Caco-2 (cell line): ENCODE results near the gene ZNF467. TPM values are rescaled to one million over a fixed set of nuclear protein-coding genes. Genes with fewer than 3 reads are reported as not detected.
A peak's percentile ranks its signal among the peaks of the same experiment; 100 is the strongest.

Experiments
- BruUV-seq: library from RNA; stranded (reverse); fragments of 400-500 nt; replicated peaks from 2 replicates; lab custom pipeline; 2021; lab: Mats Ljungman, UMichigan
- CTCF ChIA-PET: fragments of 300-600 bp; sonication (Branson Sonifier 250); formaldehyde crosslinking; loops from one replicate; lab custom pipeline; 2022; ENCODE audit warnings: antibody characterized with exemption; lab: Charles Lee
- POLR2A ChIA-PET: fragments of 300-600 bp; sonication (Branson Sonifier 250); formaldehyde crosslinking; loops from one replicate; lab custom pipeline; 2022; ENCODE audit warnings: antibody characterized with exemption; lab: Charles Lee
- DNase-seq, 2 experiments: peaks; one replicate each; pipeline versions ENCODE4 v3.0.0 to v3.0.0-alpha.2; 2020 to 2022
- H3K27me3 ChIP-seq: replicated peaks from 2 replicates; pipeline ENCODE4 v1.6.0; 2011; ENCODE audit warnings: low read length; ENCODE audit not compliant: control insufficient read depth, insufficient read depth
- H3K36me3 ChIP-seq: 2 replicates; pipeline ENCODE4 v1.5.1; 2011; ENCODE audit warnings: low read length; ENCODE audit not compliant: control insufficient read depth, insufficient read depth
- H3K4me1 ChIP-seq: fragments of 250-450 bp; sonication (Bioruptor Pico); 2 replicates; pipeline ENCODE4 v1.5.1; 2020; ENCODE audit warnings: mild to moderate bottlenecking
- H3K4me3 ChIP-seq: 2 replicates; pipeline ENCODE4 v1.5.1; 2011; ENCODE audit warnings: low read depth, mild to moderate bottlenecking, control low read depth, low read length
- H3K9me3 ChIP-seq: fragments of 250-450 bp; sonication (Bioruptor Pico); 2 replicates; pipeline ENCODE4 v1.5.1; 2020; ENCODE audit warnings: mild to moderate bottlenecking, moderate library complexity
- H3K27ac Mint-ChIP-seq: one replicate; pipeline ENCODE4 v1.8.0; 2022; ENCODE audit warnings: mixed read lengths; ENCODE audit not compliant: unreplicated experiment
- H3K27me3 Mint-ChIP-seq: one replicate; pipeline ENCODE4 v1.8.0; 2022; ENCODE audit warnings: mixed read lengths; ENCODE audit not compliant: insufficient read depth, unreplicated experiment
- H3K36me3 Mint-ChIP-seq: one replicate; pipeline ENCODE4 v1.8.0; 2022; ENCODE audit warnings: mild to moderate bottlenecking, mixed read lengths; ENCODE audit not compliant: insufficient read depth, unreplicated experiment
- H3K4me1 Mint-ChIP-seq: one replicate; pipeline ENCODE4 v1.8.0; 2022; ENCODE audit warnings: low read depth, mixed read lengths; ENCODE audit not compliant: unreplicated experiment
- H3K4me3 Mint-ChIP-seq: one replicate; pipeline ENCODE4 v1.8.0; 2022; ENCODE audit warnings: mild to moderate bottlenecking, moderate library complexity, mixed read lengths; ENCODE audit not compliant: unreplicated experiment
- H3K9me3 Mint-ChIP-seq: one replicate; pipeline ENCODE4 v1.8.0; 2022; ENCODE audit warnings: mixed read lengths; ENCODE audit not compliant: unreplicated experiment
- intact Hi-C: fragments of 100-400 bp; cut with micrococcal nuclease; formaldehyde crosslinking; loops from one replicate; pipeline ENCODE4 v1.10.0; 2022; ENCODE audit not compliant: unreplicated experiment
- total RNA-seq: library from RNA; stranded (reverse); gene quantifications from 2 replicates; pipeline ENCODE4 v1.2.3, GENCODE V29; 2022
- TF ChIP-seq, protein P1 (sequence below), 2 experiments: fragments of 200-600 bp in 1 of 2; IDR thresholded peaks; 1 replicate in 1 of 2; 2 replicates in 1 of 2; pipeline versions ENCODE4 v1.5.1 to v1.8.0; 2011 to 2022; ENCODE audit warnings: antibody characterized with exemption in 1 of 2, control low read depth in 1 of 2, inconsistent platforms in 1 of 2, low read depth in 1 of 2, low read length in 1 of 2, mild to moderate bottlenecking in 1 of 2, moderate library complexity in 1 of 2; ENCODE audit not compliant: insufficient read depth in 1 of 2, severe bottlenecking in 1 of 2, unreplicated experiment in 1 of 2

Gene ZNF467
- total RNA-seq, 1 experiment from 2014 or later = 1.7 TPM

GRCh38 chr7:149759093-149759860 lies 14.1 kb downstream of the ZNF467 start:
- Histone ChIP-seq H3K36me3 (no peaks in the 10 kb centered on the region), H3K4me1 (no peaks in the 10 kb centered on the region), H3K27me3 (no peaks in the 10 kb centered on the region), H3K9me3 (no peaks in the 10 kb centered on the region), H3K4me3 (no peak overlapping the region)
- H3K9me3 Mint-ChIP-seq = no peaks in the 10 kb centered on the region
- no peak for DNase-seq
- H3K27me3 Mint-ChIP-seq = peaks cover 2% of the 10 kb centered on the region
- BruUV-seq = no TSS peak
- H3K36me3 Mint-ChIP-seq = no peaks in the 10 kb centered on the region
- H3K27ac Mint-ChIP-seq = no peak overlapping the region
- POLR2A ChIA-PET = no interaction called here
- TF ChIP-seq, protein P1, sequence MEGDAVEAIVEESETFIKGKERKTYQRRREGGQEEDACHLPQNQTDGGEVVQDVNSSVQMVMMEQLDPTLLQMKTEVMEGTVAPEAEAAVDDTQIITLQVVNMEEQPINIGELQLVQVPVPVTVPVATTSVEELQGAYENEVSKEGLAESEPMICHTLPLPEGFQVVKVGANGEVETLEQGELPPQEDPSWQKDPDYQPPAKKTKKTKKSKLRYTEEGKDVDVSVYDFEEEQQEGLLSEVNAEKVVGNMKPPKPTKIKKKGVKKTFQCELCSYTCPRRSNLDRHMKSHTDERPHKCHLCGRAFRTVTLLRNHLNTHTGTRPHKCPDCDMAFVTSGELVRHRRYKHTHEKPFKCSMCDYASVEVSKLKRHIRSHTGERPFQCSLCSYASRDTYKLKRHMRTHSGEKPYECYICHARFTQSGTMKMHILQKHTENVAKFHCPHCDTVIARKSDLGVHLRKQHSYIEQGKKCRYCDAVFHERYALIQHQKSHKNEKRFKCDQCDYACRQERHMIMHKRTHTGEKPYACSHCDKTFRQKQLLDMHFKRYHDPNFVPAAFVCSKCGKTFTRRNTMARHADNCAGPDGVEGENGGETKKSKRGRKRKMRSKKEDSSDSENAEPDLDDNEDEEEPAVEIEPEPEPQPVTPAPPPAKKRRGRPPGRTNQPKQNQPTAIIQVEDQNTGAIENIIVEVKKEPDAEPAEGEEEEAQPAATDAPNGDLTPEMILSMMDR (IDR thresholded peaks at IDR 0.05; ENCODE audit: insufficient read depth in 1 of 2, low read depth in 1 of 2, low read length in 1 of 2, severe bottlenecking in 1 of 2, unreplicated experiment in 1 of 2) = no peak
- H3K4me1 Mint-ChIP-seq = peaks cover 9% of the 10 kb centered on the region
- intact Hi-C loops = no loop called here
- CTCF ChIA-PET = interaction anchor here (1.4 kb wide), 1 partner anchor 17 kb away, joined by 3 read pairs; no protein-coding TSS in a partner anchor
- no peak overlapping the region for H3K4me3 Mint-ChIP-seq

DNA sequence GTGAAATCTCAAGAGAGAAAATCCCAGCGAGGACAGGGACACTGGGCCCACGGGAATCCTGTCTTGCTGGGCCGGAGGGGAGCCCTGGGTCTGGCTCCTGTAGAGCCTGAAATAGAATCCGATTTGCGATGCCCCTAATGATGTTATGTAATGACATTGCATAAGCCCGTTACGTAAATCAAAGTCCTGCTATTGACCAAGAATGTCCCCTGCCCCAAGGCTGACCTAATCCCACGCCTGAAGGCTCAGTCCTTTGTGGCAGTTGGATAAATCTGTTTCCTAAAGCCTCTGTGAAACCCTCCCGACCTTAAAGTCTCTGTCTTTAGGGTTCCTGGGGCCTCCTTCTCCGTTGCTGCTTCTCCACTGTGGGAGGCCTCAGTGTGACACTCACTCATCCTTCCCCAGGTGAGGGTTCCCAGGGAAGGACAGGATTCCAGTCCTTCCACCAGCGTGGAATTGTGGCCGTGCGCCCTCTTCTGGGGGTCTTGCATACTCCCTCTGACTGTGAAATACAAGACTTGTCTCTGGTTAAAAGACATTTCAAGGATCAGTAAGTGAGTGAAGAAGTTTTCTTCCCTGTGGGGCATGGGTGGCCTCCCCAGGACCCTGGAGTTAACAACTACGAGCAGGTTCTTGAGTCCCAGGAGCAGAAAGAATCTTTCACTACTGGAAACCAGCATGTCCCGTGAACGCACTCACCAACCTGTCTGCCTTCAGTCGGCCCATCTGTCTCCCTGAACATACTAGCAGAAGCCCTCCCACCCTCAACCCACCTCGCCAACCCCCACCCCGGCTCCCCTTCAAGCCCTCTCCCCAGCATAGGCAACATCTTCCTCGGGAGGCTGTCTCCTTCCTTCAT lies 19.8 kb downstream of the ZNF467 start:
- ChIA-PET CTCF (interaction anchor here (0.7 to 1.2 kb wide), 2 partner anchors 11 to 1138 kb away, joined by 5 to 6 read pairs; no protein-coding TSS in a partner anchor), POLR2A (no interaction called here)
- Histone ChIP-seq H3K27me3 (no peaks in the 10 kb centered on the region), H3K4me1 (no peaks in the 10 kb centered on the region), H3K9me3 (peaks cover 8% of the 10 kb centered on the region; the same call in 1 of the 2 replicates), H3K4me3 (no peak overlapping the region), H3K36me3 (no peaks in the 10 kb centered on the region)
- DNase-seq = peak; percentile 65 to 70
- Mint-ChIP-seq H3K27ac (no peak overlapping the region), H3K9me3 (peaks cover 19% of the 10 kb centered on the region), H3K27me3 (peaks cover 2% of the 10 kb centered on the region), H3K4me3 (no peak overlapping the region), H3K4me1 (peaks cover 10% of the 10 kb centered on the region), H3K36me3 (no peaks in the 10 kb centered on the region)
- intact Hi-C loops = loop anchor here (1.0 kb wide), 1 partner anchor 91 kb away; no protein-coding TSS in a partner anchor
- BruUV-seq = no TSS peak
- TF ChIP-seq, protein P1 (IDR thresholded peaks at IDR 0.05; ENCODE audit: insufficient read depth in 1 of 2, low read depth in 1 of 2, low read length in 1 of 2, severe bottlenecking in 1 of 2, unreplicated experiment in 1 of 2) = peak; percentile 49 to 71

GRCh38 chr7:149752646-149753045 lies 20.7 kb downstream of the ZNF467 start:
- TF ChIP-seq, protein P1 (IDR thresholded peaks at IDR 0.05; ENCODE audit: insufficient read depth in 1 of 2, low read depth in 1 of 2, low read length in 1 of 2, severe bottlenecking in 1 of 2, unreplicated experiment in 1 of 2) = no peak
- Histone ChIP-seq H3K4me3 (no peak overlapping the region), H3K9me3 (peaks cover 8% of the 10 kb centered on the region; the same call in 1 of the 2 replicates), H3K36me3 (no peaks in the 10 kb centered on the region), H3K4me1 (no peaks in the 10 kb centered on the region), H3K27me3 (no peaks in the 10 kb centered on the region)
- Mint-ChIP-seq H3K4me1 (peaks cover 15% of the 10 kb centered on the region), H3K36me3 (no peaks in the 10 kb centered on the region), H3K27ac (no peak overlapping the region), H3K27me3 (peaks cover 2% of the 10 kb centered on the region), H3K4me3 (no peak overlapping the region), H3K9me3 (peaks cover 22% of the 10 kb centered on the region)
- no peak for DNase-seq
- POLR2A ChIA-PET = no interaction called here
- intact Hi-C loops = loop anchor here (1.0 kb wide), 1 partner anchor 90 kb away; no protein-coding TSS in a partner anchor
- no TSS peak for BruUV-seq
- CTCF ChIA-PET = interaction anchor here (1.2 kb wide), 1 partner anchor 10 kb away, joined by 6 read pairs; no protein-coding TSS in a partner anchor
